GM21619 (cell line): ENCODE data around the gene PNPLA7.
"Not testable (repeated sequence)": the region's sequence is repeated elsewhere in the genome, so short reads cannot be mapped to it uniquely, and the experiment has no call there.

Source experiments
- ATAC-seq: cut with Tn5 transposase; IDR thresholded peaks from one replicate; pipeline ENCODE4 v1.9.1; 2021; ENCODE audit not compliant: unreplicated experiment

PNPLA7 gene

DNA sequence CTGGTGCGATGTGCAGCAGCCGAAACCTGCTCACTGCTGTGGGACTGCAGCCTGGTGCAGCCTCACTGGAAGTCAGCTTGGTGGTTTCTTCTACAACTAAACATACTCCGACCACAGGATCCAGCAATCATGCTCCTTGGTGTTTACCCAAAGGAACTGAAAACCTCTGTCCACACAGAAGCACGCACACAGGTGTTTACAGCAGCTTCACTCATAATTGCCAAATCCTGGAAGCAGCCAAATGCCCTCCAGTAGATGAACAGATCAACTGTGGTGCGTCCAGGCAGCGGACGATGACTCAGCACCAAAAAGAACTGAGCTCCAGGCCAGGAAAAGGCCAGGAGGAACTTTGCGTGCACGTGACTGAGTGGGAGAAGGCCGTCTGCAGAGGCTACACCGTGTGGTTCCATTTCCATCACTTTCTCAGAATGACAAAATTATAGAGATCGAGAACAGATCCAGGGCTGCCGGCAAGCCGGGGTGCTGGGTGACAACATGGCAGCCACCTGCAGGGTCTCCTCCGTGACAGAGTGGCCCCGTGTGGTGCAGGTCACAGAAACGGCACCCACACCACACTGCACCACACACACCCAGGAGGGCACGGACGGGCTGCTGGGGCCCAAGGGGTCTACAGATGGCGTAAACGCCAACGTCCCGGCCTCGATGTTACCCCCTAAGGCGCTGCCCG lies 68.0 kb downstream of the PNPLA7 start:
- no peak for ATAC-seq

GRCh38 chr9:137480686-137481683 lies 69.2 kb downstream of the PNPLA7 start:
- ATAC-seq: no peak

DNA sequence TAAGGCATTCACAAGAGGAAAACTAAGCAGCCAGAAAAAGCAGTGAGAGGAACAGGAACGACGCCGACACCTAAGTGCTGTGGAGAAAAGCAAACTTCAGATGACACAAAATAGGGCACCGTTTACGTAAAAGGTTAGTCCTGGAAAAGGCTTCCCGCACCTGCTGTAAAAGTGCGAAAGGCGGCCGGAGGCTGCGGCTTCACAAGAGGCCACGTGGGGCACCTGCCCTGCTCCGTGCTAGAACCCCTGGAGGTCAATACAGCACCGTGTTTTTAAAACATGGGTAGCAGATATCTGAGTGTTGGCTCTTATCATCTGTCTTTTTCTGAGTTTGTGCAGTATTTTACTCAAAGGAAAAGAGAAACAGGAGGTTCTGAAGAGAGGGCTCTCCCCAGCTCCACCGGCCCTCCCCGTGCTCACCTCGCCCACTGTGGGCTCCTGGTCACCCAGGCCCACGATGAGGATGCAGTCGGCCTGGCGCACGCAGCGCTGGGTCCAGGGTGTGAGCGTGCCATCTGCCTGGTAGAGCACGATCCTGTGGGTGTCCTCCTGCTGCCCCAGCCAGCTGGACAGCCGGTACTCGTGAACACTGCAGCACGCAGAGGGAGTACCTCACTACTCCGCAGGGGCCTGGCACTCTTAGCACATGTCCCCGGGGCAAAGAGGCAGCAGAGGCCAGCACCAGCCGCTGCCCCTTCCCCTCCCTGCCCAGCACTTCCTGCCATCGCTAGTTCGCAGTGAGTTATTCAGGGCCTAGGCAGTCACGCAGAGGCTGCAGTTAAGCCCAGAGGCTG lies 70.1 kb downstream of the PNPLA7 start:
- no peak for ATAC-seq

GRCh38 chr9:137478962-137479861 lies 71.0 kb downstream of the PNPLA7 start:
- ATAC-seq: no peak

GRCh38 chr9:137478613-137478961 lies 71.6 kb downstream of the PNPLA7 start:
- ATAC-seq: no peak

DNA sequence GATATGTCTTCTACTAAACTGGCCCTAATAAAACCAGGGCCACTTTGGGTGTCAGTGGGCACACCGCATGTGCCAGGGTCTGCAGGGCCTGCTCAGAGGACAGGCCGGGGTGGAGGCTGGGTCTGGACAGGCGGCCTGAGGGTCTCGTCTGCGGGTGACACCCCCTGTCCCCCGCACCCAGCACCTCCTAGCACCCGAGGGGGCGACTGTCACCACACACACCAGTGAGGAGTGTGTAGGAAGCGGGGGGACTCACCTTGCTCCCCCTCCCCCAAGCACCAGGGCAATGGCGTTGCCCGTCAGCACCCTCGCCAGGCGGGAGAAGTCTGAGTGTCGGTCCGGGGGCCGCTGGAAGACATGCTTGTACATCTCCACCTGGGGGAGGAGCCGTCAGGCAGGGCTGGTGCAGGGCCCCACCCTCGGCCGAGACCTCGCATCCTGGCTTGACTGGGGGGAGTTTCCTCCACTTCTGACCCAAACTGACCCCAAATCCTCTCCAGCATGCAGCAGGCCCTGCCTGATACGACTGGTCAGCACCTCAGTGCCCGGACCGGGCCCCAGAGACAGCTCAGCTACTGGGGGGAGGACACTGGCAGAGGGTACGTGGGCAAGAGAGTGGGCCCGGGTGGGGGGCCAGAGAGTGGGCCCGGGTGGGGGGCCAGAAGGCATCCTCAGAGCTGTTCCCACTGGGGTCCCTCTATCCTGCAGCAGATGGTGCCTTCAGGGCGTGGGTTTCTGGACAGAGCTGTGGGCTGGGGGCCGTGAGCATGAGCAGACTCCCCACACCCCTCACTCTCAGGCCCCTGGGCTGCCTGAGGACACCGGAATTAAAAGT lies 72.2 kb downstream of the PNPLA7 start:
- no peak for ATAC-seq

DNA sequence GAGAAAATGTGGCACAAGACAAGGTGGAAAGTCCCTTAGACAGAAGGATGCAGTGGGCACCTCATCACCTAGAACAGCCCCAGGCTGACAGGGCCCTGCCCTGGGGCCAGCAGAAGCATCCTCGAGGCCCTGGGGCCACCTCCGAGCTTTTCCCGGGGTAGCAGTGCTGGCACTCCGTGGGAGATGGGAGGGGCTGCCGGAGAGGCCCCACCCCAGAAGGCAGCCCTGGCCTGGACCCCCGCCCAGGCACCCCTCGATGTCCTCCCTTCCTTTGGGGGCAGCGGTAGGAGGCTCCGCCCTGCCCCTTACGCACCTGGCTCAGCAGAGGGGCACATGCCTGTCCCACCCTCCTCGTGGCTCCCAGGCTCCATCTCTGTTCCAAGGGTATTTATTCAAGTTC lies 73.3 kb downstream of the PNPLA7 start:
- ATAC-seq: no peak

GRCh38 chr9:137475666-137476065 lies 74.5 kb downstream of the PNPLA7 start:
- no peak for ATAC-seq

DNA sequence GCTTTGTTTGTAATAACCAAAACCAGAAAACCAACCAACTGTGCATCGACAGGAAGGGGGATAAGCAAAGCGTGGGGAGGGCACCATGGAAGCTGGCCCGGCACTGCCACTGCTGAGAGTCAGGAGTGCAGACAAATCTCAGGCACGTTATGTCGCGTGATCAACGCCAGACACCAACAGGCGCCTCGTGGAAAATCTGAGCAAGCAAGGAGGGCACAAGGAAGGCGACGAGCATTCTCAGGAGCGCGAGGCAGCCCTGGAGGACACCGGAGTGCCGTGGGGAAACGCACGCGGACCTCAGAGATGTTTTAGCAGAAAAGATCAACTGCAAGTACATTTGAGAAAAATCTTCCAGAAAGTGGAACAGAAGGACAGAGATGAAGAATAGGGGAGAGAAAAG lies 75.9 kb downstream of the PNPLA7 start:
- no peak for ATAC-seq

- ATAC-seq: no peak
These were observed 79.4 kb downstream of the PNPLA7 start for GRCh38 chr9:137470785-137471184.

- ATAC-seq: no peak
These were observed 82.3 kb downstream of the PNPLA7 start for GRCh38 chr9:137467896-137468295.

DNA sequence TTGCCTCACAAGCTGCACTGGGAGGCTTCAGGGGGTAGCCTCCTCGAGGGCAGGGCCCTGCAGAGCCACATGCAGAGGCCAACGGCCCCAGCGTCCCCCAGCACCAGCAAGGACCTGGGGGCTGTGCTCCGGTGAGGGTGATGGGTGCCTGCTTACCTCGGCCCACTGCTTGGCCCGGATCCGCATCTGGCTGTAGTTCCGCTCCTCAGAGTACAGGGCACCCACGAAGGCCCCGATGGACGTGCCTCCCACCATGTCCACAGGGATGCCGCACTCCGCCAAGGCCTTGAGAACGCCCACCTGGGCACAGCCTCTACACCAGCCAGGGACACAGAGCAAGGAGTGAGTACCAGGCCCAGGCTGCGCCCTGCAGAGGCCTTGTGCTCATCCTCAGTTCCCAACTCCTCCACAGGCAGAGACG lies 83.0 kb downstream of the PNPLA7 start:
- ATAC-seq: no peak

GRCh38 chr9:137466389-137467085 lies 83.7 kb downstream of the PNPLA7 start:
- not testable (repeated sequence) for ATAC-seq

DNA sequence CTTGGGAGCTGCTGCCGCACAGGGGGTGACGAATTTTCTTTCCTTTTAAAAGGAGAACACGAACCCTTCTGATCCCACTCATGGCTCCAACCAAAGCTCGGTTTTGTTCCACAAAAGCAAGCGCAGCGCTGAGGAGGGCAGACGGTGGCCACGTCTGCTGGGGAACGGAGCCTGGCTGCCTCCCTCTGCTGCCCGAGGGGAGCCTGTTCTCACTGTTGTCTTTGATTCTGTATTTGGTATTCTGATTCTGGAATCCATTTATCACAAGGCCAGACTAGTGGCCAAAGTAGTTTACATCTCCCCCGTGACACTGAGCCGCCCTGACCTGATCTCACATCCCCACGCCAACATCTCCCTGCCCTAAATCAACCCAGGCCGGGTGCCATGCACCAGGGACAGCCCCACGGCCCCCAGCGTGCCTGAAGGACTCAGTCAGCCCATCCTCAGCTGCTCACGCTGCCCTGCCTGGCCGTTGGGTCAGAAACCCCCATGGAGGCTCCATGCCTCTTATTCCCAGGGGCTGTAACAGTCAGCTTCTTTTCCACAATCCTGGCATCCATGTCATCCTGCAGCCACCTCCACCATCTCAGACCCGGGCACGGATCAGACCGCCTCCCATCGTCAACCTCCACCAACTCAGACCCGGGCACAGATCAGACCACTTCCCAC lies 84.3 kb downstream of the PNPLA7 start:
- ATAC-seq: no peak

DNA sequence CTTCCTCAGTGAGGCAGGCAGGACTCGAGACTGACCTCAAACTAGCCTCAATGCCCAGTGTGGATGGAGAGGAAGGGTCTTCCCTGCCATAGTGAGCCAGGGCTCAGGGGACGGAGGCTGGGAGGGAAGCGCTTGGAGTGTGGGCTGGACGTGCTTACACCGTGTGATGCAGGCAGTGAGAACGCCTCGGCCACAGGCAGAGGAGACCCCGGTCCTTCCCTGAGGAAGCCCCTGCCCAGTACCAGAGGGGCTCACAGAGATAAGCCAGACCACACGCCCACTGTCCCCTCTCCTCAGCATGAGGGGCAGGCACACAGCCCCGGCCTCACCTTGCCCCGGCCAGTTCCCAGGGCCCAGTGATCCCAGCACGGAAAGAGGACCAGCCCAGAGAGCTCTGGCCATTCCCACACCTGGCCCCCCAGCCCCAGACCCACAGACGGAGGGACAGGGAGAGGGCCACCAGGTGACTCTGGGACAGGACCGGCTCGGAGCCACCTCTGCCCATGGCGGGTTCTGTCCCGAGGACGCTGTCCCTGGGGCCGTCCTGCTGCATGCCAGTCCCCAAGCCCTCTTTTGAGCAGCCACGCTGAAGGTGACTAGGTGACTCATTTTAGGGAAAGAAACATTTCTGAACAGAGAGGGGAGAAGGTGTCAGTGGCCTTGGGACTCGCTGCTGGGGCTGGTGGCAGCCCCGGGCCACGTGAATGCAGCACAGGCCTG lies 85.0 kb downstream of the PNPLA7 start:
- ATAC-seq: no peak

DNA sequence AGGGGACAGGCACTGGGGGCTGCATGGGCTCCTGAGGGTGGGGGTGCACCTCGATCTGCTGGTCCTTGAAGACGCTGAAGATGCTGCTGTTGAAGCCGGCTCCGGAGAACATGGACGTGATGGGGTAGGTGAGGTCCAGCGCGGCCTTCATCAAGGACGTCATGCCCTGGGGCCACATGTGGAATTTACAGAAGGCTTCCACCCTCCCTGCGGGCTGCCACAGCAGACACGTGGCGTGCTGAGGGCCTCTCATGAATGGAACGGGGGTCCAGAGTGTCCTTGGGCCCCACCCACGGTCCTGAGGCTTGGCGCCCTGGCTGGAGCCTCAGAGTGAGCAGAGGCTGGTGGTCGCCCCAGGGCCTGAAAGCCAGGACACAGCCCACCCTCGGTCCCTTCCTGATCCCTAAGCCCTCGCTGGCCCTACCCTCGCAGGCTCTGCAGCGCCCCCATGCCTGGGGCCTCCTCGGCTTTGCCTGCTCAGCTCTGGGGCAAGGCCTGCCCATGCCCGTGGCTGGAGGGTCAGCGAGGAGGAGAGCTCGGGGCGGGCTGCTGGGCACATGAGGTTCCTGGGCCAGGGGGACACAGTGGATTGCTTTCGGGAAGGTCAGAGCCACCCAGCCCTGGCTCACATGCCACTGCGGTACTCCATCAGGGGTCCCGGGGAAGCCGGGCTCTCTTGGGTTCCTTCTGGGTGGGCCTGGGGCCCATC lies 85.8 kb downstream of the PNPLA7 start:
- no peak for ATAC-seq

- no peak for ATAC-seq
These were observed 86.3 kb downstream of the PNPLA7 start for GRCh38 chr9:137463931-137464290.
